Measurements from ENCODE around the gene SLC43A2. TPM values are rescaled to one million over a fixed set of nuclear protein-coding genes. Genes with fewer than 3 reads are reported as not detected.
A peak's percentile ranks its signal among the peaks of the same experiment; 100 is the strongest.

The SLC43A2 gene
- total RNA-seq, 1 experiment from 2014 or later, result 12.9 TPM

- no peak overlapping the region for H3K4ac ChIP-seq (ENCODE audit: low read depth, low read length)
- H3K56ac ChIP-seq (ENCODE audit: insufficient read length, low read depth, low read length), result no peak overlapping the region
- H2BK15ac ChIP-seq (ENCODE audit: low read depth, low read length), result no peak overlapping the region
- no peak overlapping the region for H4K5ac ChIP-seq (ENCODE audit: insufficient read length, low read depth, low read length)
- H3K79me1 ChIP-seq (ENCODE audit: insufficient read depth, low read depth, low read length, poor library complexity, severe bottlenecking), result no peaks in the 10 kb centered on the region
- no peak overlapping the region for H3K18ac ChIP-seq (ENCODE audit: insufficient read length, low read depth, low read length)
- H3K4me1 ChIP-seq (ENCODE audit: insufficient read depth, low read length), result no peaks in the 10 kb centered on the region
- no peak overlapping the region for H2BK12ac ChIP-seq (ENCODE audit: insufficient read length, low read depth, low read length)
- no peaks in the 10 kb centered on the region for H3K9me3 ChIP-seq (ENCODE audit: control insufficient read depth, low read depth, low read length)
- Mint-ChIP-seq H3K27me3 (ENCODE audit: low read depth) (no peaks in the 10 kb centered on the region), H3K4me1 (peaks cover 5 to 6% of the 10 kb centered on the region in 2 experiments; a peak in 3 of 4 replicates), H3K4me3 (peak overlapping the region in 1 of 2 experiments; percentile 22; a peak in 1 of 5 replicates), H3K36me3 (ENCODE audit: insufficient read depth in 1 of 3, low read depth in 3 of 3) (peaks cover 0 to 3% (median 0%) of the 10 kb centered on the region in 3 experiments; a peak in 3 of 7 replicates), H3K9me3 (no peaks in the 10 kb centered on the region), H3K27ac (peak overlapping the region; percentile 18 to 77 (median 58); a peak in 5 of 7 replicates)
- H3K27ac ChIP-seq (ENCODE audit: insufficient read length, low read depth, low read length), result no peak overlapping the region
- H3K23ac ChIP-seq (ENCODE audit: insufficient read length, low read depth, low read length), result no peak overlapping the region
- no peak overlapping the region for H3T11ph ChIP-seq (ENCODE audit: low read length)
- H4K20me1 ChIP-seq (ENCODE audit: control insufficient read depth, insufficient read depth, insufficient read length), result no peaks in the 10 kb centered on the region
- H2AK5ac ChIP-seq (ENCODE audit: insufficient read length, low read length), result no peak overlapping the region
- no CpG with 5 or more reads among the region's 25 CpGs for WGBS (ENCODE audit: extremely low coverage, insufficient read length, low lambda C conversion rate)
- H3K4me2 ChIP-seq (ENCODE audit: insufficient read depth, insufficient read length, low read length), result no peak overlapping the region
- H2BK5ac ChIP-seq (ENCODE audit: insufficient read length, low read length), result no peak overlapping the region
- no peaks in the 10 kb centered on the region for H3K79me2 ChIP-seq (ENCODE audit: insufficient read depth, low read length)
- no peak overlapping the region for H3K9ac ChIP-seq (ENCODE audit: extremely low read depth, insufficient read length, low read length)
- H2AFZ ChIP-seq (ENCODE audit: low read length), result no peak overlapping the region
- TF ChIP-seq, protein P1, sequence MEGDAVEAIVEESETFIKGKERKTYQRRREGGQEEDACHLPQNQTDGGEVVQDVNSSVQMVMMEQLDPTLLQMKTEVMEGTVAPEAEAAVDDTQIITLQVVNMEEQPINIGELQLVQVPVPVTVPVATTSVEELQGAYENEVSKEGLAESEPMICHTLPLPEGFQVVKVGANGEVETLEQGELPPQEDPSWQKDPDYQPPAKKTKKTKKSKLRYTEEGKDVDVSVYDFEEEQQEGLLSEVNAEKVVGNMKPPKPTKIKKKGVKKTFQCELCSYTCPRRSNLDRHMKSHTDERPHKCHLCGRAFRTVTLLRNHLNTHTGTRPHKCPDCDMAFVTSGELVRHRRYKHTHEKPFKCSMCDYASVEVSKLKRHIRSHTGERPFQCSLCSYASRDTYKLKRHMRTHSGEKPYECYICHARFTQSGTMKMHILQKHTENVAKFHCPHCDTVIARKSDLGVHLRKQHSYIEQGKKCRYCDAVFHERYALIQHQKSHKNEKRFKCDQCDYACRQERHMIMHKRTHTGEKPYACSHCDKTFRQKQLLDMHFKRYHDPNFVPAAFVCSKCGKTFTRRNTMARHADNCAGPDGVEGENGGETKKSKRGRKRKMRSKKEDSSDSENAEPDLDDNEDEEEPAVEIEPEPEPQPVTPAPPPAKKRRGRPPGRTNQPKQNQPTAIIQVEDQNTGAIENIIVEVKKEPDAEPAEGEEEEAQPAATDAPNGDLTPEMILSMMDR (conservative IDR thresholded peaks at IDR 0.05), result no peak
- no peak overlapping the region for H2BK20ac ChIP-seq (ENCODE audit: low read depth, low read length, poor library complexity, severe bottlenecking)
- H3K27me3 ChIP-seq (ENCODE audit: insufficient read depth, low read length), result no peaks in the 10 kb centered on the region
- no peak overlapping the region for H4K91ac ChIP-seq (ENCODE audit: insufficient read length, low read depth, low read length)
- no peak overlapping the region for H2BK120ac ChIP-seq (ENCODE audit: low read depth, low read length, poor library complexity, severe bottlenecking)
- no peaks in the 10 kb centered on the region for H3K23me2 ChIP-seq (ENCODE audit: insufficient read length, low read depth, low read length, poor library complexity, severe bottlenecking)
- no peak for DNase-seq
- no peak overlapping the region; the same call in 1 of the 2 replicates for H3K14ac ChIP-seq (ENCODE audit: insufficient read depth, low read length)
- no peak overlapping the region for H4K8ac ChIP-seq (replicated peaks; ENCODE audit: insufficient read length, low read depth, low read length)
These were observed 35.6 kb downstream of the SLC43A2 start for GRCh38 chr17:1592751-1593629.

Measured in H9 (cell line).